Activated naive CD8-positive, alpha-beta T cell treated with anti-CD3 and anti-CD28 coated beads, Interleukin-2, amount 10 ng/mL, durations not matched to agents 7 days and 5 days (primary cell): Measurements from ENCODE around the gene ATP6V1E1. TPM values are rescaled to one million over a fixed set of nuclear protein-coding genes. Genes with fewer than 3 reads are reported as not detected.
A peak's percentile ranks its signal among the peaks of the same experiment; 100 is the strongest.
"Not testable (repeated sequence)": the region's sequence is repeated elsewhere in the genome, so short reads cannot be mapped to it uniquely, and the experiment has no call there.

ENCODE experiments used
- ATAC-seq: fragments of 150-1000 bp; cut with Tn5 transposase; one replicate; pipeline ENCODE4 v1.10.0; 2021; ENCODE audit warnings: low read depth, moderate library complexity
- POLR2A ChIA-PET: fragments of 350-600 bp; sonication (Branson Sonifier 250); formaldehyde crosslinking; loops from one replicate; lab custom pipeline; 2021; ENCODE audit warnings: antibody characterized with exemption; lab: Charles Lee
- DNase-seq: peaks from one replicate; pipeline ENCODE4 v3.0.0; 2021
- H3K27ac Mint-ChIP-seq: one replicate; pipeline ENCODE4 v1.8.0; 2022; ENCODE audit warnings: mild to moderate bottlenecking, mixed read lengths
- H3K27me3 Mint-ChIP-seq: one replicate; pipeline ENCODE4 v1.8.0; 2022; ENCODE audit warnings: mild to moderate bottlenecking, moderate library complexity, mixed read lengths
- H3K36me3 Mint-ChIP-seq: one replicate; pipeline ENCODE4 v1.8.0; 2021; ENCODE audit warnings: mild to moderate bottlenecking, mixed read lengths
- H3K4me1 Mint-ChIP-seq: one replicate; pipeline ENCODE4 v1.8.0; 2021; ENCODE audit warnings: mixed read lengths
- H3K4me3 Mint-ChIP-seq: one replicate; pipeline ENCODE4 v1.8.0; 2022; ENCODE audit warnings: mild to moderate bottlenecking, moderate library complexity, mixed read lengths
- H3K9me3 Mint-ChIP-seq: one replicate; pipeline ENCODE4 v1.8.0; 2021; ENCODE audit warnings: mixed read lengths
- total RNA-seq, 2 experiments: library from RNA; stranded (reverse); gene quantifications; one replicate each; pipeline ENCODE4 v1.2.3, GENCODE V29; 2021

The ATP6V1E1 gene
- total RNA-seq, 2 experiments from 2014 or later, result 84.9 to 88.2 TPM

- Mint-ChIP-seq H3K4me1 (peaks cover 20% of the 10 kb centered on the region), H3K36me3 (peaks cover 13% of the 10 kb centered on the region)
- H3K27ac Mint-ChIP-seq, H3K9me3 Mint-ChIP-seq, ATAC-seq, POLR2A ChIA-PET, H3K27me3 Mint-ChIP-seq, DNase-seq, H3K4me3 Mint-ChIP-seq: not testable (repeated sequence)
Measured at GRCh38 chr22:17642357-17642756, 13.8 kb upstream of the ATP6V1E1 start.

- H3K27me3 Mint-ChIP-seq, result no peaks in the 10 kb centered on the region
- H3K9me3 Mint-ChIP-seq, result no peaks in the 10 kb centered on the region
- no peak overlapping the region for H3K27ac Mint-ChIP-seq
- no peak for ATAC-seq
- H3K4me3 Mint-ChIP-seq, result no peak overlapping the region
- H3K36me3 Mint-ChIP-seq, result peaks cover 13% of the 10 kb centered on the region
- H3K4me1 Mint-ChIP-seq, result peaks cover 20% of the 10 kb centered on the region
- POLR2A ChIA-PET, result interaction anchor here (0.6 to 0.7 kb wide), 2 partner anchors 36 to 486 kb away, joined by 3 to 4 read pairs; no protein-coding TSS in a partner anchor
- no peak for DNase-seq
Measured at GRCh38 chr22:17641269-17641668, 12.7 kb upstream of the ATP6V1E1 start.

GRCh38 chr22:17639247-17639741 lies 10.7 kb upstream of the ATP6V1E1 start:
- no peaks in the 10 kb centered on the region for H3K27me3 Mint-ChIP-seq
- POLR2A ChIA-PET, result interaction anchor here (0.6 to 1.5 kb wide), 15 partner anchors 12 to 438 kb away, joined by 3 to 8 read pairs (median 4); partner anchors contain the start of genes BID and PEX26

GRCh38 chr22:17638432-17639246 lies 10.1 kb upstream of the ATP6V1E1 start, which contains the start of gene BCL2L13:
Gene BCL2L13 (plus strand): TSS chr22:17638757. CDS start chr22:17655712, 16,955 bp downstream.
- ATAC-seq, result peak; percentile 93
- H3K27ac Mint-ChIP-seq, result peak within 1 kb of the TSS; percentile 99

More at GRCh38 chr22:17639247-17639741, 10.7 kb upstream of the ATP6V1E1 start:
- no peak for ATAC-seq
- no peak for DNase-seq
- H3K36me3 Mint-ChIP-seq, result peaks cover 13% of the 10 kb centered on the region
- H3K4me1 Mint-ChIP-seq, result peaks cover 20% of the 10 kb centered on the region
- peak overlapping the region; percentile 96 for H3K4me3 Mint-ChIP-seq
- H3K27ac Mint-ChIP-seq, result peak overlapping the region; percentile 99
- H3K9me3 Mint-ChIP-seq, result no peaks in the 10 kb centered on the region

GRCh38 chr22:17638182-17638431 lies 9.6 kb upstream of the ATP6V1E1 start:
- no peaks in the 10 kb centered on the region for H3K27me3 Mint-ChIP-seq
- H3K4me1 Mint-ChIP-seq, result peaks cover 20% of the 10 kb centered on the region
- peak overlapping the region; percentile 99 for H3K27ac Mint-ChIP-seq
- DNase-seq, result no peak
- POLR2A ChIA-PET, result interaction anchor here (1.2 to 1.5 kb wide), 3 partner anchors 54 to 439 kb away, joined by 4 to 7 read pairs (median 4); partner anchors contain the start of gene PEX26
- H3K4me3 Mint-ChIP-seq, result peak overlapping the region; percentile 96
- ATAC-seq, result peak; percentile 16
- H3K9me3 Mint-ChIP-seq, result no peaks in the 10 kb centered on the region
- H3K36me3 Mint-ChIP-seq, result peaks cover 13% of the 10 kb centered on the region

More at GRCh38 chr22:17638432-17639246, 10.1 kb upstream of the ATP6V1E1 start, which contains the start of gene BCL2L13:
- Mint-ChIP-seq H3K9me3 (no peaks in the 10 kb centered on the region), H3K36me3 (peaks cover 13% of the 10 kb centered on the region), H3K4me1 (peaks cover 20% of the 10 kb centered on the region), H3K4me3 (peak within 1 kb of the TSS; percentile 96), H3K27me3 (no peaks in the 10 kb centered on the region)
- POLR2A ChIA-PET, result interaction anchor here (0.6 to 1.5 kb wide), 15 partner anchors 11 to 439 kb away, joined by 3 to 8 read pairs (median 4); partner anchors contain the start of genes BID and PEX26
- DNase-seq, result peak; percentile 92

GRCh38 chr22:17637490-17638181 lies 9.1 kb upstream of the ATP6V1E1 start:
- Mint-ChIP-seq H3K9me3 (no peaks in the 10 kb centered on the region), H3K27me3 (no peaks in the 10 kb centered on the region), H3K4me1 (peaks cover 18% of the 10 kb centered on the region), H3K27ac (peak overlapping the region; percentile 99), H3K4me3 (peak overlapping the region; percentile 96), H3K36me3 (peaks cover 9% of the 10 kb centered on the region)
- POLR2A ChIA-PET, result no interaction called here
- no peak for DNase-seq
- no peak for ATAC-seq

- H3K27ac Mint-ChIP-seq, H3K36me3 Mint-ChIP-seq, H3K9me3 Mint-ChIP-seq, DNase-seq, POLR2A ChIA-PET, ATAC-seq, H3K4me3 Mint-ChIP-seq, H3K27me3 Mint-ChIP-seq: not testable (repeated sequence)
- H3K4me1 Mint-ChIP-seq, result peaks cover 18% of the 10 kb centered on the region
Measured at GRCh38 chr22:17636850-17637249, 8.3 kb upstream of the ATP6V1E1 start.

GRCh38 chr22:17634696-17635095 lies 6.1 kb upstream of the ATP6V1E1 start:
- Mint-ChIP-seq H3K4me1 (peaks cover 13% of the 10 kb centered on the region), H3K36me3 (no peaks in the 10 kb centered on the region), H3K4me3 (no peak overlapping the region), H3K27ac (no peak overlapping the region), H3K9me3 (no peaks in the 10 kb centered on the region), H3K27me3 (no peaks in the 10 kb centered on the region)
- no peak for DNase-seq
- POLR2A ChIA-PET, result no interaction called here
- no peak for ATAC-seq

- DNase-seq, result no peak
- no peaks in the 10 kb centered on the region for H3K36me3 Mint-ChIP-seq
- no peaks in the 10 kb centered on the region for H3K27me3 Mint-ChIP-seq
- H3K4me3 Mint-ChIP-seq, result no peak overlapping the region
- no peak for ATAC-seq
- no peak overlapping the region for H3K27ac Mint-ChIP-seq
- POLR2A ChIA-PET, result no interaction called here
- peaks cover 12% of the 10 kb centered on the region for H3K4me1 Mint-ChIP-seq
- H3K9me3 Mint-ChIP-seq, result no peaks in the 10 kb centered on the region
Measured at GRCh38 chr22:17633998-17634323, 5.4 kb upstream of the ATP6V1E1 start.

GRCh38 chr22:17633217-17633997 lies 4.9 kb upstream of the ATP6V1E1 start:
- Mint-ChIP-seq H3K27ac (no peak overlapping the region), H3K36me3 (no peaks in the 10 kb centered on the region), H3K9me3 (no peaks in the 10 kb centered on the region), H3K27me3 (no peaks in the 10 kb centered on the region), H3K4me1 (peaks cover 12% of the 10 kb centered on the region), H3K4me3 (no peak overlapping the region)
- no peak for ATAC-seq
- POLR2A ChIA-PET, result interaction anchor here (0.6 kb wide), 1 partner anchor 126 kb away, joined by 6 read pairs; no protein-coding TSS in a partner anchor
- DNase-seq, result no peak

GRCh38 chr22:17631076-17631565 lies 2.6 kb upstream of the ATP6V1E1 start:
- Mint-ChIP-seq H3K4me3 (no peak overlapping the region), H3K27ac (no peak overlapping the region), H3K4me1 (peaks cover 7% of the 10 kb centered on the region), H3K27me3 (no peaks in the 10 kb centered on the region), H3K36me3 (peaks cover 2% of the 10 kb centered on the region), H3K9me3 (no peaks in the 10 kb centered on the region)
- ATAC-seq (no peak), DNase-seq (no peak)
- POLR2A ChIA-PET, result no interaction called here

GRCh38 chr22:17629641-17630040 lies 1.1 kb upstream of the ATP6V1E1 start:
- DNase-seq (no peak), ATAC-seq (no peak)
- POLR2A ChIA-PET, result no interaction called here
- peaks cover 7% of the 10 kb centered on the region for H3K36me3 Mint-ChIP-seq
- H3K4me3 Mint-ChIP-seq, result peak overlapping the region; percentile 98
- H3K27me3 Mint-ChIP-seq, result no peaks in the 10 kb centered on the region
- no peaks in the 10 kb centered on the region for H3K9me3 Mint-ChIP-seq
- peaks cover 14% of the 10 kb centered on the region for H3K4me1 Mint-ChIP-seq
- H3K27ac Mint-ChIP-seq, result no peak overlapping the region

GRCh38 chr22:17629173-17629489 lies 582 bp upstream of the ATP6V1E1 start:
- peak overlapping the region; percentile 98 for H3K4me3 Mint-ChIP-seq
- POLR2A ChIA-PET, result no interaction called here
- H3K4me1 Mint-ChIP-seq, result peaks cover 16% of the 10 kb centered on the region
- no peak for ATAC-seq
- peaks cover 7% of the 10 kb centered on the region for H3K36me3 Mint-ChIP-seq
- H3K9me3 Mint-ChIP-seq, result no peaks in the 10 kb centered on the region
- DNase-seq, result no peak
- no peaks in the 10 kb centered on the region for H3K27me3 Mint-ChIP-seq
- H3K27ac Mint-ChIP-seq, result peak overlapping the region; percentile 90
